ENCODE measurements around the gene COL18A1.

DNA sequence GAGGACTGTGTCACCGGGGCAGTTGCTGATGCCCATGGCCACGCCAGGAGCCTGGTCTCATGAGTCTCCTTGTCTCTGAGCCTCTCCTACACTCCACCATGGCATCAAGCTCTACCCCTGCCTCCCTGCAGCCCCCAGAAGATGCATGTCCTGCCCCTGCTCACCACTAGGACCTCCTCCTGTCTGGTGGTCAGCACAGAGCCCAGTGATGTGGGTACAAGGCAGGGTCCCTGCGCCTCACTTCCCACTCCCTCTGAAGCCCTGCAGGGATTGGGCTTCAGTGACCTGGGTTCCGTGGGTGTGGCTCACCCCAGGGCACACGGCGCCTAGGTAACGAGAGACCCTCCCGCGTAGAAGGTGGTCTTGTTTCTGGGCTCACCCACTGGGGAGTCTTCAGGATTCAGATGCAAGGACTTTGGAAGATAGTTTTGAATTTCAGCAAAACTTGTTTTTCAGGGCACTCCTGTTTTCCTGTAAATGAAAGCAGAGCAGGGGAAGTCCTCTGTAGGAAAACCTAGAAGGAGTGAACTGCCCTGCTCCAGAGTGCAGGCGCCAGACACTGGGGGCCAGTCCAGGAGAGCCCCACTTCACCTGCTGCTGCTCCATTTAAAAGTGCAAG lies 2.8 kb downstream of the COL18A1 start:
- no peak for TF ChIP-seq BHLHE40 (IDR thresholded peaks at IDR 0.05; ENCODE audit: borderline replicate concordance)
- TF ChIP-seq L3MBTL2 (conservative IDR thresholded peaks at IDR 0.05), result no peak
- TF ChIP-seq SUZ12 (IDR thresholded peaks at IDR 0.05), result no peak

All from HEK293T (cell line).